Neuron (in vitro differentiated cells): ENCODE data around the gene CLPTM1L.
"Not testable (repeated sequence)": the region's sequence is repeated elsewhere in the genome, so short reads cannot be mapped to it uniquely, and the experiment has no call there.

ENCODE experiments used
- H2AFZ ChIP-seq: one replicate; pipeline ENCODE4 v1.6.1; 2013; ENCODE audit warnings: low read depth, mild to moderate bottlenecking, inconsistent platforms, low read length, moderate library complexity
- H3K27me3 ChIP-seq: one replicate; pipeline ENCODE4 v1.6.1; 2013; ENCODE audit warnings: low read length; ENCODE audit not compliant: insufficient read depth
- H3K36me3 ChIP-seq: one replicate; pipeline ENCODE4 v1.6.1; 2013; ENCODE audit warnings: low read length; ENCODE audit not compliant: insufficient read depth
- H3K4me1 ChIP-seq: one replicate; pipeline ENCODE4 v1.6.1; 2013; ENCODE audit warnings: low read length; ENCODE audit not compliant: insufficient read depth
- H3K4me3 ChIP-seq: 2 replicates; pipeline ENCODE4 v1.5.1; 2013; ENCODE audit warnings: mild to moderate bottlenecking, low read length, moderate library complexity
- H3K9me3 ChIP-seq: one replicate; pipeline ENCODE4 v1.6.1; 2013; ENCODE audit warnings: low read length

CLPTM1L gene

GRCh38 chr5:1348986-1349245 is 4.0 kb upstream of the CLPTM1L start:
- no peaks in the 10 kb centered on the region for H3K36me3 ChIP-seq
- no peaks in the 10 kb centered on the region for H3K9me3 ChIP-seq
- no peaks in the 10 kb centered on the region for H3K27me3 ChIP-seq
- peaks cover 12% of the 10 kb centered on the region for H3K4me1 ChIP-seq
- no peak overlapping the region for H3K4me3 ChIP-seq
- H2AFZ ChIP-seq, result no peak overlapping the region

GRCh38 chr5:1347571-1347970 is 2.7 kb upstream of the CLPTM1L start:
- H3K4me3 ChIP-seq, result no peak overlapping the region
- H3K9me3 ChIP-seq, result no peaks in the 10 kb centered on the region
- H3K4me1 ChIP-seq, result peaks cover 21% of the 10 kb centered on the region
- peaks cover 7% of the 10 kb centered on the region for H3K36me3 ChIP-seq
- no peak overlapping the region for H2AFZ ChIP-seq
- no peaks in the 10 kb centered on the region for H3K27me3 ChIP-seq

GRCh38 chr5:1346627-1347440 is 1.9 kb upstream of the CLPTM1L start:
- peaks cover 21% of the 10 kb centered on the region for H3K4me1 ChIP-seq
- no peak overlapping the region for H2AFZ ChIP-seq
- H3K9me3 ChIP-seq, result no peaks in the 10 kb centered on the region
- H3K27me3 ChIP-seq, result no peaks in the 10 kb centered on the region
- no peak overlapping the region for H3K4me3 ChIP-seq
- H3K36me3 ChIP-seq, result peaks cover 11% of the 10 kb centered on the region

GRCh38 chr5:1345876-1346626 is 1.2 kb upstream of the CLPTM1L start:
- Histone ChIP-seq H3K4me1 (peaks cover 21% of the 10 kb centered on the region), H3K9me3 (no peaks in the 10 kb centered on the region), H3K27me3 (no peaks in the 10 kb centered on the region), H3K36me3 (peaks cover 18% of the 10 kb centered on the region), H3K4me3 (peak overlapping the region; percentile 93), H2AFZ (no peak overlapping the region)

GRCh38 chr5:1343931-1344901 is 683 bp downstream of the CLPTM1L start:
- H3K9me3 ChIP-seq, result no peaks in the 10 kb centered on the region
- no peaks in the 10 kb centered on the region for H3K27me3 ChIP-seq
- H3K36me3 ChIP-seq, result peaks cover 29% of the 10 kb centered on the region
- no peak overlapping the region for H2AFZ ChIP-seq
- H3K4me1 ChIP-seq, result peaks cover 21% of the 10 kb centered on the region
- H3K4me3 ChIP-seq, result peak overlapping the region; percentile 93

- Histone ChIP-seq H2AFZ (no peak overlapping the region), H3K4me3 (peak overlapping the region; percentile 93), H3K9me3 (no peaks in the 10 kb centered on the region), H3K27me3 (no peaks in the 10 kb centered on the region), H3K4me1 (peaks cover 21% of the 10 kb centered on the region), H3K36me3 (peaks cover 38% of the 10 kb centered on the region)
These were observed 1.6 kb downstream of the CLPTM1L start for GRCh38 chr5:1343315-1343751.

GRCh38 chr5:1342711-1343110 is 2.2 kb downstream of the CLPTM1L start:
- H3K36me3 ChIP-seq, result peaks cover 44% of the 10 kb centered on the region
- not testable (repeated sequence) for H2AFZ ChIP-seq, H3K4me3 ChIP-seq, H3K9me3 ChIP-seq, H3K27me3 ChIP-seq
- H3K4me1 ChIP-seq, result peaks cover 21% of the 10 kb centered on the region

GRCh38 chr5:1342268-1342667 is 2.6 kb downstream of the CLPTM1L start:
- H3K27me3 ChIP-seq, result no peaks in the 10 kb centered on the region
- no peak overlapping the region for H2AFZ ChIP-seq
- peaks cover 49% of the 10 kb centered on the region for H3K36me3 ChIP-seq
- H3K4me3 ChIP-seq, result no peak overlapping the region
- no peaks in the 10 kb centered on the region for H3K9me3 ChIP-seq
- H3K4me1 ChIP-seq, result peaks cover 21% of the 10 kb centered on the region

GRCh38 chr5:1341863-1342262 is 3.0 kb downstream of the CLPTM1L start:
- Histone ChIP-seq H3K9me3 (no peaks in the 10 kb centered on the region), H2AFZ (no peak overlapping the region), H3K36me3 (peaks cover 53% of the 10 kb centered on the region), H3K4me1 (peaks cover 21% of the 10 kb centered on the region), H3K27me3 (no peaks in the 10 kb centered on the region), H3K4me3 (no peak overlapping the region)

GRCh38 chr5:1339818-1340210 is 5.1 kb downstream of the CLPTM1L start:
- not testable (repeated sequence) for H3K9me3 ChIP-seq, H3K27me3 ChIP-seq, H2AFZ ChIP-seq, H3K4me3 ChIP-seq
- H3K36me3 ChIP-seq, result peaks cover 72% of the 10 kb centered on the region
- H3K4me1 ChIP-seq, result peaks cover 13% of the 10 kb centered on the region

GRCh38 chr5:1339139-1339817 is 5.6 kb downstream of the CLPTM1L start:
- peaks cover 75% of the 10 kb centered on the region for H3K36me3 ChIP-seq
- not testable (repeated sequence) for H3K9me3 ChIP-seq

GRCh38 chr5:1338506-1339070 is 6.3 kb downstream of the CLPTM1L start:
- H3K9me3 ChIP-seq, result no peaks in the 10 kb centered on the region
- H3K36me3 ChIP-seq, result peaks cover 82% of the 10 kb centered on the region
- H3K4me1 ChIP-seq, result peaks cover 6% of the 10 kb centered on the region
- no peak overlapping the region for H2AFZ ChIP-seq
- no peak overlapping the region for H3K4me3 ChIP-seq
- no peaks in the 10 kb centered on the region for H3K27me3 ChIP-seq

More at GRCh38 chr5:1339139-1339817, 5.6 kb downstream of the CLPTM1L start:
- H3K4me3 ChIP-seq, H3K27me3 ChIP-seq, H2AFZ ChIP-seq: not testable (repeated sequence)
- peaks cover 13% of the 10 kb centered on the region for H3K4me1 ChIP-seq
